Measurements from ENCODE around the gene IFNL2. TPM values are rescaled to one million over a fixed set of nuclear protein-coding genes. Genes with fewer than 3 reads are reported as not detected.

The IFNL2 gene
- total and polyA plus RNA-seq, 8 donors, result not detected

- H3K36me3 ChIP-seq, result no peaks in the 10 kb centered on the region
- TF ChIP-seq, protein P1, sequence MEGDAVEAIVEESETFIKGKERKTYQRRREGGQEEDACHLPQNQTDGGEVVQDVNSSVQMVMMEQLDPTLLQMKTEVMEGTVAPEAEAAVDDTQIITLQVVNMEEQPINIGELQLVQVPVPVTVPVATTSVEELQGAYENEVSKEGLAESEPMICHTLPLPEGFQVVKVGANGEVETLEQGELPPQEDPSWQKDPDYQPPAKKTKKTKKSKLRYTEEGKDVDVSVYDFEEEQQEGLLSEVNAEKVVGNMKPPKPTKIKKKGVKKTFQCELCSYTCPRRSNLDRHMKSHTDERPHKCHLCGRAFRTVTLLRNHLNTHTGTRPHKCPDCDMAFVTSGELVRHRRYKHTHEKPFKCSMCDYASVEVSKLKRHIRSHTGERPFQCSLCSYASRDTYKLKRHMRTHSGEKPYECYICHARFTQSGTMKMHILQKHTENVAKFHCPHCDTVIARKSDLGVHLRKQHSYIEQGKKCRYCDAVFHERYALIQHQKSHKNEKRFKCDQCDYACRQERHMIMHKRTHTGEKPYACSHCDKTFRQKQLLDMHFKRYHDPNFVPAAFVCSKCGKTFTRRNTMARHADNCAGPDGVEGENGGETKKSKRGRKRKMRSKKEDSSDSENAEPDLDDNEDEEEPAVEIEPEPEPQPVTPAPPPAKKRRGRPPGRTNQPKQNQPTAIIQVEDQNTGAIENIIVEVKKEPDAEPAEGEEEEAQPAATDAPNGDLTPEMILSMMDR (IDR thresholded peaks at IDR 0.05), result no peak
- no peak for TF ChIP-seq POLR2AphosphoS5 (IDR thresholded peaks at IDR 0.05)
- no peak for TF ChIP-seq EP300 (IDR thresholded peaks at IDR 0.05)
- TF ChIP-seq POLR2A (IDR thresholded peaks at IDR 0.05), result no peak
- H3K27me3 ChIP-seq, result peaks cover 0 to 49% (median 21%) of the 10 kb centered on the region in 3 donors
- intact Hi-C loops (cut with DNase I; ENCODE audit: low total_unique reads), result no loop called here
- DNase-seq, result no peak
- H3K4me1 ChIP-seq, result no peaks in the 10 kb centered on the region
- WGBS, 5 donors, result 76 to 92% (median 88%) methylated on average over 3 of the region's 3 CpGs
- H3K4me3 ChIP-seq, result no peak overlapping the region
- no peaks in the 10 kb centered on the region for H3K9me3 ChIP-seq
- H3K27ac ChIP-seq, result no peak overlapping the region
Measured at GRCh38 chr19:39301562-39301961, 33.4 kb downstream of the IFNL2 start.

GRCh38 chr19:39303373-39304184 lies 35.4 kb downstream of the IFNL2 start:
- peaks cover 12 to 18% (median 18%) of the 10 kb centered on the region in 4 donors for H3K4me1 ChIP-seq
- H3K36me3 ChIP-seq, result no peaks in the 10 kb centered on the region
- DNase-seq, result no peak
- no peak overlapping the region for H3K4me3 ChIP-seq
- H3K27me3 ChIP-seq, result peaks cover 13 to 58% (median 36%) of the 10 kb centered on the region in 3 donors
- 40 to 46% (median 42%) methylated on average over 10 of the region's 10 CpGs for WGBS, 5 donors
- intact Hi-C loops (cut with DNase I; ENCODE audit: low total_unique reads), result no loop called here
- TF ChIP-seq EP300 (IDR thresholded peaks at IDR 0.05) (no peak), POLR2AphosphoS5 (IDR thresholded peaks at IDR 0.05) (no peak), POLR2A (IDR thresholded peaks at IDR 0.05) (no peak)
- TF ChIP-seq, protein P1 (IDR thresholded peaks at IDR 0.05), result no peak
- no peaks in the 10 kb centered on the region for H3K9me3 ChIP-seq
- no peak overlapping the region for H3K27ac ChIP-seq

- peaks cover 13 to 64% (median 40%) of the 10 kb centered on the region in 3 donors for H3K27me3 ChIP-seq
- no peak for DNase-seq
- intact Hi-C loops (cut with DNase I; ENCODE audit: low total_unique reads), result no loop called here
Measured at GRCh38 chr19:39304185-39304513, 36.0 kb downstream of the IFNL2 start.

GRCh38 chr19:39304701-39305571 lies 36.7 kb downstream of the IFNL2 start:
- no peaks in the 10 kb centered on the region for H3K9me3 ChIP-seq
- no peaks in the 10 kb centered on the region for H3K36me3 ChIP-seq
- WGBS, 5 donors, result 45 to 50% (median 49%) methylated on average over 6 of the region's 6 CpGs
- H3K27ac ChIP-seq, result no peak overlapping the region
- TF ChIP-seq, protein P1 (IDR thresholded peaks at IDR 0.05), result no peak
- no peak for TF ChIP-seq POLR2AphosphoS5 (IDR thresholded peaks at IDR 0.05)
- TF ChIP-seq EP300 (IDR thresholded peaks at IDR 0.05), result no peak
- no peak for TF ChIP-seq POLR2A (IDR thresholded peaks at IDR 0.05)
- peaks cover 13 to 65% (median 40%) of the 10 kb centered on the region in 3 donors for H3K27me3 ChIP-seq
- H3K4me1 ChIP-seq, result peaks cover 12 to 19% (median 18%) of the 10 kb centered on the region in 4 donors
- no peak overlapping the region for H3K4me3 ChIP-seq
- intact Hi-C loops (cut with DNase I; ENCODE audit: low total_unique reads), result no loop called here
- DNase-seq, result no peak

More at GRCh38 chr19:39304185-39304513, 36.0 kb downstream of the IFNL2 start:
- peaks cover 12 to 19% (median 18%) of the 10 kb centered on the region in 4 donors for H3K4me1 ChIP-seq
- TF ChIP-seq, protein P1 (IDR thresholded peaks at IDR 0.05), result no peak
- TF ChIP-seq EP300 (IDR thresholded peaks at IDR 0.05) (no peak), POLR2AphosphoS5 (IDR thresholded peaks at IDR 0.05) (no peak), POLR2A (IDR thresholded peaks at IDR 0.05) (no peak)
- no peak overlapping the region for H3K27ac ChIP-seq
- H3K36me3 ChIP-seq, result no peaks in the 10 kb centered on the region
- H3K9me3 ChIP-seq, result no peaks in the 10 kb centered on the region
- H3K4me3 ChIP-seq, result no peak overlapping the region
